Measurements from ENCODE around the gene UBASH3A.

- TF ChIP-seq, protein P1, sequence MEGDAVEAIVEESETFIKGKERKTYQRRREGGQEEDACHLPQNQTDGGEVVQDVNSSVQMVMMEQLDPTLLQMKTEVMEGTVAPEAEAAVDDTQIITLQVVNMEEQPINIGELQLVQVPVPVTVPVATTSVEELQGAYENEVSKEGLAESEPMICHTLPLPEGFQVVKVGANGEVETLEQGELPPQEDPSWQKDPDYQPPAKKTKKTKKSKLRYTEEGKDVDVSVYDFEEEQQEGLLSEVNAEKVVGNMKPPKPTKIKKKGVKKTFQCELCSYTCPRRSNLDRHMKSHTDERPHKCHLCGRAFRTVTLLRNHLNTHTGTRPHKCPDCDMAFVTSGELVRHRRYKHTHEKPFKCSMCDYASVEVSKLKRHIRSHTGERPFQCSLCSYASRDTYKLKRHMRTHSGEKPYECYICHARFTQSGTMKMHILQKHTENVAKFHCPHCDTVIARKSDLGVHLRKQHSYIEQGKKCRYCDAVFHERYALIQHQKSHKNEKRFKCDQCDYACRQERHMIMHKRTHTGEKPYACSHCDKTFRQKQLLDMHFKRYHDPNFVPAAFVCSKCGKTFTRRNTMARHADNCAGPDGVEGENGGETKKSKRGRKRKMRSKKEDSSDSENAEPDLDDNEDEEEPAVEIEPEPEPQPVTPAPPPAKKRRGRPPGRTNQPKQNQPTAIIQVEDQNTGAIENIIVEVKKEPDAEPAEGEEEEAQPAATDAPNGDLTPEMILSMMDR (conservative IDR thresholded peaks at IDR 0.05 in 1 of 2, IDR thresholded peaks at IDR 0.05 in 1 of 2; ENCODE audit: low read depth in 1 of 2, low read length in 2 of 2), result no peak
- no peak for TF ChIP-seq EZH2 (IDR thresholded peaks at IDR 0.05; ENCODE audit: low read length, missing control alignments)
These were observed 47.1 kb upstream of the UBASH3A start for GRCh38 chr21:42356650-42357049.
